ENCODE data around the gene SPATA19.
"Not testable (repeated sequence)": the region's sequence is repeated elsewhere in the genome, so short reads cannot be mapped to it uniquely, and the experiment has no call there.

The SPATA19 gene

GRCh38 chr11:133845413-133845812 is at the start of gene SPATA19:
Gene SPATA19, minus strand, starts transcription at chr11:133845513. Its CDS starts 67 bp downstream, at chr11:133845446.
- no peak for DNase-seq (ENCODE audit: low spot score)

GRCh38 chr11:133895061-133895479 is 49.8 kb upstream of the SPATA19 start:
- DNase-seq (ENCODE audit: low spot score) = no peak

- DNase-seq (ENCODE audit: low spot score) = no peak
Observed at GRCh38 chr11:133893381-133893780, 48.1 kb upstream of the SPATA19 start.

- DNase-seq (ENCODE audit: low spot score) = no peak
Observed at GRCh38 chr11:133892584-133893380, 47.5 kb upstream of the SPATA19 start.

GRCh38 chr11:133892126-133892525 is 46.8 kb upstream of the SPATA19 start:
- no peak for DNase-seq (ENCODE audit: low spot score)

- DNase-seq (ENCODE audit: low spot score) = no peak
Observed at GRCh38 chr11:133889893-133890292, 44.6 kb upstream of the SPATA19 start.

- DNase-seq (ENCODE audit: low spot score) = no peak
Observed at GRCh38 chr11:133889188-133889587, 43.9 kb upstream of the SPATA19 start.

- DNase-seq (ENCODE audit: low spot score) = no peak
Observed at GRCh38 chr11:133887692-133888332, 42.5 kb upstream of the SPATA19 start.

GRCh38 chr11:133886029-133886428 is 40.7 kb upstream of the SPATA19 start:
- no peak for DNase-seq (ENCODE audit: low spot score)

- no peak for DNase-seq (ENCODE audit: low spot score)
Observed at GRCh38 chr11:133872160-133872559, 26.8 kb upstream of the SPATA19 start.

- DNase-seq (ENCODE audit: low spot score) = no peak
Observed at GRCh38 chr11:133867456-133867855, 22.1 kb upstream of the SPATA19 start.

- no peak for DNase-seq (ENCODE audit: low spot score)
Observed at GRCh38 chr11:133865466-133865865, 20.2 kb upstream of the SPATA19 start.

GRCh38 chr11:133864756-133865155 is 19.4 kb upstream of the SPATA19 start:
- no peak for DNase-seq (ENCODE audit: low spot score)

- no peak for DNase-seq (ENCODE audit: low spot score)
Observed at GRCh38 chr11:133860151-133860550, 14.8 kb upstream of the SPATA19 start.

GRCh38 chr11:133854330-133854960 is 9.1 kb upstream of the SPATA19 start:
- not testable (repeated sequence) for DNase-seq (ENCODE audit: low spot score)

- DNase-seq (ENCODE audit: low spot score) = no peak
Observed at GRCh38 chr11:133844217-133844616, 1.1 kb downstream of the SPATA19 start.

GRCh38 chr11:133843454-133843987 is 1.8 kb downstream of the SPATA19 start:
- no peak for DNase-seq (ENCODE audit: low spot score)

GRCh38 chr11:133842730-133843129 is 2.6 kb downstream of the SPATA19 start:
- no peak for DNase-seq (ENCODE audit: low spot score)

- DNase-seq (ENCODE audit: low spot score) = no peak
Observed at GRCh38 chr11:133842053-133842452, 3.3 kb downstream of the SPATA19 start.

- no peak for DNase-seq (ENCODE audit: low spot score)
Observed at GRCh38 chr11:133841279-133842043, 3.9 kb downstream of the SPATA19 start.

GRCh38 chr11:133840479-133840941 is 4.8 kb downstream of the SPATA19 start:
- no peak for DNase-seq (ENCODE audit: low spot score)
